Endodermal cell (in vitro differentiated cells): ENCODE results near the gene ODC1. TPM values are rescaled to one million over a fixed set of nuclear protein-coding genes. Genes with fewer than 3 reads are reported as not detected.

ENCODE experiments used
- DNase-seq: peaks from one replicate; pipeline ENCODE4 v3.0.0-alpha.2; 2017
- H3K27ac ChIP-seq: 2 replicates; pipeline ENCODE4 v1.5.1; 2013; ENCODE audit warnings: mild to moderate bottlenecking, low read depth, low read length, moderate library complexity
- H3K27me3 ChIP-seq: 2 replicates; pipeline ENCODE4 v1.6.1; 2013; ENCODE audit warnings: mild to moderate bottlenecking, low read length, moderate library complexity; ENCODE audit not compliant: insufficient read depth, control insufficient read depth, poor library complexity, severe bottlenecking
- H3K36me3 ChIP-seq: 2 replicates; pipeline ENCODE4 v1.7.0; 2013; ENCODE audit warnings: mild to moderate bottlenecking, low read length, moderate library complexity; ENCODE audit not compliant: control insufficient read depth, insufficient read depth
- H3K4me1 ChIP-seq: one replicate; pipeline ENCODE4 v1.7.0; 2013; ENCODE audit warnings: low read length; ENCODE audit not compliant: control insufficient read depth, insufficient read depth
- H3K4me3 ChIP-seq: 2 replicates; pipeline ENCODE4 v1.5.1; 2013; ENCODE audit warnings: mild to moderate bottlenecking, low read length, moderate library complexity
- H3K9ac ChIP-seq: 2 replicates; pipeline ENCODE4 v1.6.1; 2013; ENCODE audit warnings: mild to moderate bottlenecking, low read length, moderate library complexity; ENCODE audit not compliant: poor library complexity, severe bottlenecking; ENCODE audit errors: extremely low read depth
- H3K9me3 ChIP-seq: 2 replicates; pipeline ENCODE4 v1.6.1; 2013; ENCODE audit warnings: mild to moderate bottlenecking, low read length, moderate library complexity; ENCODE audit not compliant: control insufficient read depth
- H3K27ac Mint-ChIP-seq: 2 replicates; pipeline ENCODE4 v1.8.0; 2020; ENCODE audit warnings: mixed read lengths
- H3K27me3 Mint-ChIP-seq: 2 replicates; pipeline ENCODE4 v1.8.0; 2021; ENCODE audit warnings: mild to moderate bottlenecking, mixed read lengths; ENCODE audit not compliant: insufficient read depth
- H3K36me3 Mint-ChIP-seq: 2 replicates; pipeline ENCODE4 v1.8.0; 2020; ENCODE audit warnings: low read depth, mixed read lengths
- H3K4me1 Mint-ChIP-seq: 2 replicates; pipeline ENCODE4 v1.8.0; 2020; ENCODE audit warnings: mixed read lengths
- H3K4me3 Mint-ChIP-seq: 2 replicates; pipeline ENCODE4 v1.8.0; 2020; ENCODE audit warnings: mild to moderate bottlenecking, moderate library complexity, mixed read lengths
- H3K9me3 Mint-ChIP-seq: 2 replicates; pipeline ENCODE4 v1.8.0; 2020; ENCODE audit warnings: mild to moderate bottlenecking, mixed read lengths
- WGBS, 2 experiments: methylation state at CpG; one replicate each; pipeline versions ENCODE4 v1.1.5 to v1.1.7; 2013; ENCODE audit warnings: missing lambda C conversion rate in 2 of 2, mixed read lengths in 1 of 2; ENCODE audit not compliant: insufficient coverage in 1 of 2, insufficient read length in 1 of 2; 5-methylcytosine and 5-hydroxymethylcytosine counted together
- total RNA-seq, 2 donors: library from RNA; stranded (reverse); fragmentation: NEBNext Ultra II Directional in 1 of 2; extraction: Animal tissue kit (Norgen Biotek cat#: 25700) in 1 of 2; gene quantifications; 2 replicates in 1 of 2; 3 replicates in 1 of 2; pipeline ENCODE4 v1.2.1, GENCODE V29; 2021
- TF ChIP-seq, protein P1 (sequence below): fragments of 200-600 bp; sonication (generic); conservative IDR thresholded peaks from 2 replicates; pipeline ENCODE4 v1.5.0; 2021; ENCODE audit warnings: antibody characterized with exemption, mild to moderate bottlenecking

The ODC1 gene
- total RNA-seq, 2 donors from 2014 or later, result 108 to 152 TPM

DNA sequence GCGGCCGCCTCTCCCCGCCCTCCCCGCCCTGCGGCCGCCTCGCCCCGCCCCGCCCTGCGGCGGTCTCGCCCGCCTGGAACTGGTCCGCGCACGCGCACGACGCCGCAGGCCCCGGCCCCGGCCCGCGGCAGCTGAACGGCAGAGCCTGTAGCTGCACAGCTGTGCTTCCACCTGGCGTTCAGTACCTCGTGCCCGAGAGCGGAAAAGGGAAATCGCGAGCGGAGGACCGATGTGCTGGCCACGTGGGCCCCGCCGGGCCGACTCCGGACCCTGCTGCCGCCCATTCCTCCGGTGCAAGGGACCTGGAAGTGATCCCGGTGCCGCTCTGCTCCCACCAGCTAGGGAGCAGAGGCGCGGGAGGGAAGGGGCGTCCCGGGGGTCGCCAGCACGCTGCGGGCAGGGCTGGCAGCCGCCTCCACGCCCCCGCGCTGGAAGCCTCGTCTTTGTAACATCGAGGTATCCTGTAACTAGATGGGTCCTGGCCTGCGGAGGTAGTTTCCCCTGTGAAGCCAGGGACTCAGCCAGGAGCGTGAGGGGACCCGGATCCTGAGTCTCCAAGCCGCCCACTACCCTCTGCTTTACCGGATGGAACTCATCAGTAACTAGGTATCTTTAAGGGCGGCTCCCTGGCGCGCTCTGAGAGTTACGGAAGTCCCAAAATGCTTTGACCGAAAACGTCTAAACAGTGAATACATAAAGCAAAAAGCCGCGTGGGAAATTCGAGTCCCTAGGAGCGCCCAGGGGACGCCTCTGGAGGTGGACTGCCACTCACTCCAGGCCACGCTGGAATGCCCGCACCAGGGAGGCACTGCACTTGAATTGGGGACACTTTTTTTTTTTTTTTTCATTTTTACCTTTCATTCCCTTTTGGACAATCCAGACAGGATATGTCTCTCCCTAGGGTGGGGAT, 704 bp upstream of the ODC1 start:
- H3K4me1 Mint-ChIP-seq, result peaks cover 18% of the 10 kb centered on the region
- Histone ChIP-seq H3K36me3 (peaks cover 16% of the 10 kb centered on the region), H3K27ac (peak overlapping the region; percentile 87), H3K9ac (peak overlapping the region; percentile 79), H3K4me3 (peak overlapping the region; percentile 83), H3K27me3 (no peaks in the 10 kb centered on the region), H3K4me1 (peaks cover 11% of the 10 kb centered on the region), H3K9me3 (no peaks in the 10 kb centered on the region)
- H3K4me3 Mint-ChIP-seq, result peak overlapping the region; percentile 65
- 3% methylated on average over 44 to 73 of the region's 73 CpGs for WGBS, 2 experiments
- H3K27ac Mint-ChIP-seq, result no peak overlapping the region
- peak; percentile 95 for DNase-seq
- peaks cover 4% of the 10 kb centered on the region for H3K27me3 Mint-ChIP-seq
- peaks cover 13% of the 10 kb centered on the region for H3K36me3 Mint-ChIP-seq
- TF ChIP-seq, protein P1, sequence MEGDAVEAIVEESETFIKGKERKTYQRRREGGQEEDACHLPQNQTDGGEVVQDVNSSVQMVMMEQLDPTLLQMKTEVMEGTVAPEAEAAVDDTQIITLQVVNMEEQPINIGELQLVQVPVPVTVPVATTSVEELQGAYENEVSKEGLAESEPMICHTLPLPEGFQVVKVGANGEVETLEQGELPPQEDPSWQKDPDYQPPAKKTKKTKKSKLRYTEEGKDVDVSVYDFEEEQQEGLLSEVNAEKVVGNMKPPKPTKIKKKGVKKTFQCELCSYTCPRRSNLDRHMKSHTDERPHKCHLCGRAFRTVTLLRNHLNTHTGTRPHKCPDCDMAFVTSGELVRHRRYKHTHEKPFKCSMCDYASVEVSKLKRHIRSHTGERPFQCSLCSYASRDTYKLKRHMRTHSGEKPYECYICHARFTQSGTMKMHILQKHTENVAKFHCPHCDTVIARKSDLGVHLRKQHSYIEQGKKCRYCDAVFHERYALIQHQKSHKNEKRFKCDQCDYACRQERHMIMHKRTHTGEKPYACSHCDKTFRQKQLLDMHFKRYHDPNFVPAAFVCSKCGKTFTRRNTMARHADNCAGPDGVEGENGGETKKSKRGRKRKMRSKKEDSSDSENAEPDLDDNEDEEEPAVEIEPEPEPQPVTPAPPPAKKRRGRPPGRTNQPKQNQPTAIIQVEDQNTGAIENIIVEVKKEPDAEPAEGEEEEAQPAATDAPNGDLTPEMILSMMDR, result peak; percentile 45
- H3K9me3 Mint-ChIP-seq, result no peaks in the 10 kb centered on the region

DNA sequence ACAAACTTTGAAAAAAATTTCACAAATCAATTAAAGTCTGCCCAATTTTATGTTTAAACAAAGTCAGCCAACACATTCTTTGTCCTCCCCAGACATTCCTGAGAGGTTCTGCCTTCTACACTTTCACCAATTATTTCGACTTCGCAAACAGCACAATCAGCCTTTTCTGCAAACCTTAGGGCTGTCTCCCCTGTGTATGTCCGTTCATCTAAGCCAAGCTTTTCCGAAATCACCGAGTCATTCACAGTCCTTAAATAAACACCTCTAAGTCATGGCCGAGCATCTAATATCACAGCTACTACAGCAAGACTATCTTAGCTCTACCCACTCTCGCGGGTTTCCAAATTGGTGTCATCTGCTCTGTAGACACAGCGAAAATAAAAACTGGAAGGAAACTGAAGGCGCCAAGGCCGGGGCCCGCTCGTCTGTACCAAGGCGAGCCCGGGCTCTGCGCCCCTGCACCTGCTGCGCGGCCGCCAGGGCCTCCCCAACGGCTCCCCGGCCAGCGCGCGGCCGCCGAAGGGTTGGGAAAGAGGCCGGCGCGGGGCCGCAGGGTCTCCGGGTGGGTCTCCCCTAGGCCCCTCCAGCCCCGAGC, 730 bp downstream of the ODC1 start:
- Mint-ChIP-seq H3K27me3 (peaks cover 4% of the 10 kb centered on the region), H3K9me3 (no peaks in the 10 kb centered on the region), H3K27ac (peak overlapping the region; percentile 42), H3K4me3 (peak overlapping the region; percentile 65), H3K4me1 (peaks cover 10% of the 10 kb centered on the region), H3K36me3 (peaks cover 24% of the 10 kb centered on the region)
- Histone ChIP-seq H3K36me3 (peaks cover 31% of the 10 kb centered on the region), H3K9ac (peak overlapping the region; percentile 92), H3K27ac (peak overlapping the region; percentile 89), H3K9me3 (no peaks in the 10 kb centered on the region), H3K4me3 (peak overlapping the region; percentile 94), H3K27me3 (no peaks in the 10 kb centered on the region), H3K4me1 (peaks cover 9% of the 10 kb centered on the region)
- TF ChIP-seq, protein P1, result peak; percentile 28
- DNase-seq, result no peak
- WGBS, 2 experiments, result 2 to 3% methylated on average over 16 to 32 of the region's 32 CpGs

DNA sequence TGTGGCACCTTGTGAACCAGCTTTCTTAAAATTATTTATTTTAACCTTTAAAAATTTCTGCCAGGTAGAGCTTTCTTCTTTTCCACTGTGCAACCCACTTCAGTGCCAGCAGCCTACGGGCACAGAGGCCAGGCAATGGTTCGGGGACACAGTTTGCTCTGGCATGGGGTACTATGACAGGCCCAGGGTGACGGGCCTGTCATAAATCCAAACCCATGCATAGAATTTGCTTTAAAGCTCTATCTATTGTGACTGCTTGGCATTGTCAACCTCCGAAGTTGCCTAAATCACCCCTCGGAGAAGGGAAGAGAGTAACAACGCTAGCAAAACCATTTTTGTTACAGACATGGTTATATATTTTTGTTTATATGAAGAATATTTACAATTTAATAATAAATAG, 1.5 kb downstream of the ODC1 start:
- no peaks in the 10 kb centered on the region for H3K9me3 Mint-ChIP-seq
- DNase-seq, result no peak
- peaks cover 38% of the 10 kb centered on the region for H3K36me3 ChIP-seq
- H3K27me3 ChIP-seq, result no peaks in the 10 kb centered on the region
- peaks cover 9% of the 10 kb centered on the region for H3K4me1 Mint-ChIP-seq
- peak overlapping the region; percentile 94 for H3K4me3 ChIP-seq
- peak overlapping the region; percentile 65 for H3K4me3 Mint-ChIP-seq
- TF ChIP-seq, protein P1, result no peak
- no peak overlapping the region for H3K27ac Mint-ChIP-seq
- H3K9ac ChIP-seq, result peak overlapping the region; percentile 92
- WGBS, 2 experiments, result 71 to 79% methylated on average over 3 to 6 of the region's 6 CpGs
- H3K36me3 Mint-ChIP-seq, result peaks cover 32% of the 10 kb centered on the region
- peaks cover 4% of the 10 kb centered on the region for H3K27me3 Mint-ChIP-seq
- peaks cover 9% of the 10 kb centered on the region for H3K4me1 ChIP-seq
- H3K27ac ChIP-seq, result no peak overlapping the region
- no peaks in the 10 kb centered on the region for H3K9me3 ChIP-seq
